Osteocyte (in vitro differentiated cells): ENCODE results near the gene FBLN2. TPM values are rescaled to one million over a fixed set of nuclear protein-coding genes. Genes with fewer than 3 reads are reported as not detected.

Experiments
- DNase-seq: peaks from one replicate; pipeline ENCODE4 v3.0.0; 2021; ENCODE audit warnings: mixed read lengths; ENCODE audit not compliant: unreplicated experiment; ENCODE audit errors: extremely low spot score
- H3K27ac Mint-ChIP-seq: one replicate; pipeline ENCODE4 v1.8.0; 2021; ENCODE audit warnings: mild to moderate bottlenecking, mixed read lengths; ENCODE audit not compliant: unreplicated experiment
- H3K27me3 Mint-ChIP-seq: one replicate; pipeline ENCODE4 v1.8.0; 2021; ENCODE audit warnings: mixed read lengths; ENCODE audit not compliant: unreplicated experiment
- H3K36me3 Mint-ChIP-seq: one replicate; pipeline ENCODE4 v1.8.0; 2021; ENCODE audit warnings: mixed read lengths; ENCODE audit not compliant: unreplicated experiment
- H3K4me1 Mint-ChIP-seq: one replicate; pipeline ENCODE4 v1.8.0; 2021; ENCODE audit warnings: mixed read lengths; ENCODE audit not compliant: unreplicated experiment
- H3K4me3 Mint-ChIP-seq: one replicate; pipeline ENCODE4 v1.8.0; 2021; ENCODE audit warnings: mild to moderate bottlenecking, moderate library complexity, mixed read lengths; ENCODE audit not compliant: unreplicated experiment
- H3K9me3 Mint-ChIP-seq: one replicate; pipeline ENCODE4 v1.8.0; 2021; ENCODE audit warnings: mixed read lengths; ENCODE audit not compliant: unreplicated experiment
- total RNA-seq: library from RNA; stranded (reverse); gene quantifications from 2 replicates; pipeline ENCODE4 v1.2.1, GENCODE V29; 2021
- TF ChIP-seq, protein P1 (sequence below): fragments of 200-600 bp; sonication (generic); IDR thresholded peaks from 2 replicates; pipeline ENCODE4 v1.5.0; 2021; ENCODE audit warnings: antibody characterized with exemption, mild to moderate bottlenecking, moderate library complexity

FBLN2 gene
- total RNA-seq, 1 donor from 2014 or later: 215 TPM

- Mint-ChIP-seq H3K36me3 (peaks cover 3% of the 10 kb centered on the region), H3K9me3 (no peaks in the 10 kb centered on the region), H3K4me3 (no peak overlapping the region), H3K27me3 (no peaks in the 10 kb centered on the region), H3K27ac (no peak overlapping the region), H3K4me1 (peaks cover 53% of the 10 kb centered on the region)
- DNase-seq: no peak
- TF ChIP-seq, protein P1, sequence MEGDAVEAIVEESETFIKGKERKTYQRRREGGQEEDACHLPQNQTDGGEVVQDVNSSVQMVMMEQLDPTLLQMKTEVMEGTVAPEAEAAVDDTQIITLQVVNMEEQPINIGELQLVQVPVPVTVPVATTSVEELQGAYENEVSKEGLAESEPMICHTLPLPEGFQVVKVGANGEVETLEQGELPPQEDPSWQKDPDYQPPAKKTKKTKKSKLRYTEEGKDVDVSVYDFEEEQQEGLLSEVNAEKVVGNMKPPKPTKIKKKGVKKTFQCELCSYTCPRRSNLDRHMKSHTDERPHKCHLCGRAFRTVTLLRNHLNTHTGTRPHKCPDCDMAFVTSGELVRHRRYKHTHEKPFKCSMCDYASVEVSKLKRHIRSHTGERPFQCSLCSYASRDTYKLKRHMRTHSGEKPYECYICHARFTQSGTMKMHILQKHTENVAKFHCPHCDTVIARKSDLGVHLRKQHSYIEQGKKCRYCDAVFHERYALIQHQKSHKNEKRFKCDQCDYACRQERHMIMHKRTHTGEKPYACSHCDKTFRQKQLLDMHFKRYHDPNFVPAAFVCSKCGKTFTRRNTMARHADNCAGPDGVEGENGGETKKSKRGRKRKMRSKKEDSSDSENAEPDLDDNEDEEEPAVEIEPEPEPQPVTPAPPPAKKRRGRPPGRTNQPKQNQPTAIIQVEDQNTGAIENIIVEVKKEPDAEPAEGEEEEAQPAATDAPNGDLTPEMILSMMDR: no peak
These were observed 21.7 kb downstream of the FBLN2 start for GRCh38 chr3:13570391-13571194.

GRCh38 chr3:13571264-13571663, 22.3 kb downstream of the FBLN2 start:
- no peak for DNase-seq
- Mint-ChIP-seq H3K36me3 (peaks cover 3% of the 10 kb centered on the region), H3K27ac (no peak overlapping the region), H3K9me3 (no peaks in the 10 kb centered on the region), H3K27me3 (no peaks in the 10 kb centered on the region), H3K4me1 (peaks cover 52% of the 10 kb centered on the region), H3K4me3 (no peak overlapping the region)
- TF ChIP-seq, protein P1: no peak

GRCh38 chr3:13571831-13572750, 23.2 kb downstream of the FBLN2 start:
- no peak for DNase-seq
- H3K27me3 Mint-ChIP-seq: no peaks in the 10 kb centered on the region
- peak overlapping the region; percentile 60 for H3K27ac Mint-ChIP-seq
- TF ChIP-seq, protein P1: no peak
- H3K36me3 Mint-ChIP-seq: peaks cover 3% of the 10 kb centered on the region
- no peaks in the 10 kb centered on the region for H3K9me3 Mint-ChIP-seq
- peaks cover 51% of the 10 kb centered on the region for H3K4me1 Mint-ChIP-seq
- H3K4me3 Mint-ChIP-seq: no peak overlapping the region

- Mint-ChIP-seq H3K4me1 (peaks cover 50% of the 10 kb centered on the region), H3K27me3 (no peaks in the 10 kb centered on the region), H3K9me3 (no peaks in the 10 kb centered on the region), H3K4me3 (no peak overlapping the region), H3K27ac (no peak overlapping the region), H3K36me3 (peaks cover 3% of the 10 kb centered on the region)
- DNase-seq: no peak
- TF ChIP-seq, protein P1: no peak
These were observed 24.1 kb downstream of the FBLN2 start for GRCh38 chr3:13572926-13573623.
